K562 (cell line): ENCODE results near the gene SLC30A7. TPM values are rescaled to one million over a fixed set of nuclear protein-coding genes. Genes with fewer than 3 reads are reported as not detected.

Source experiments
- ATAC-seq: fragments of 200-7000 bp; cut with Tn5 transposase; 3 replicates; pipeline ENCODE4 v1.9.1; 2020; ENCODE audit warnings: moderate library complexity
- BruUV-seq: library from RNA; stranded (reverse); fragments of 400-500 nt; replicated peaks from 2 replicates; lab custom pipeline; 2021; lab: Mats Ljungman, UMichigan
- CTCF ChIA-PET: fragments of 300-600 bp; formaldehyde crosslinking; extraction: SDS; loops from one replicate; lab custom pipeline; 2021; ENCODE audit warnings: low intra/inter-chr PET ratio; lab: Yijun Ruan, JAX
- POLR2A ChIA-PET: fragments of 300-600, 350-650 bp; sonication (Branson Sonifier 250); formaldehyde crosslinking; extraction: SDS; loops from one replicate; lab custom pipeline; 2021; ENCODE audit warnings: antibody characterized with exemption, inconsistent platforms; lab: Yijun Ruan, JAX
- DNase-seq, 4 experiments: peaks; one replicate each; pipeline versions ENCODE4 v3.0.0 to v3.0.0-alpha.2; 2011 to 2018; ENCODE audit warnings: low spot score in 3 of 4, mixed read lengths in 3 of 4; ENCODE audit errors: extremely low read depth in 1 of 4
- FAIRE-seq: peaks from 2 replicates; lab custom pipeline; 2011; peaks lifted over from hg19 to GRCh38; lab: Jason Lieb, UNC
- H2AFZ ChIP-seq: 2 replicates; pipeline ENCODE4 v1.6.0; 2011; ENCODE audit warnings: low read depth, low read length, control low read depth, inconsistent platforms
- H3K27ac ChIP-seq: fragments of 200-600 bp; 3 replicates; pipeline ENCODE4 v1.8.0; 2011; ENCODE audit warnings: low read depth, mild to moderate bottlenecking, control low read depth, inconsistent platforms, low read length, moderate library complexity, mixed read lengths; ENCODE audit errors: extremely low read depth
- H3K27me3 ChIP-seq, 2 experiments: fragments of 300-600 bp in 1 of 2; 2 replicates in 1 of 2; 3 replicates in 1 of 2; pipeline versions ENCODE4 v1.6.0 to v1.8.0; 2011; ENCODE audit warnings: inconsistent platforms in 2 of 2, low read length in 2 of 2, mild to moderate bottlenecking in 1 of 2, mixed read lengths in 1 of 2, moderate library complexity in 1 of 2; ENCODE audit not compliant: control insufficient read depth in 2 of 2, insufficient read depth in 2 of 2
- H3K36me3 ChIP-seq: fragments of 300-600 bp; 3 replicates; pipeline ENCODE4 v1.8.0; 2011; ENCODE audit warnings: mild to moderate bottlenecking, low read length, inconsistent platforms; ENCODE audit not compliant: control insufficient read depth, insufficient read depth
- H3K4me1 ChIP-seq, 2 experiments: fragments of 200-600 bp in 1 of 2; replicated peaks in 1 of 2; 2 replicates in 1 of 2; 3 replicates in 1 of 2; pipeline versions ENCODE4 v1.5.1 to v1.8.0; 2011; ENCODE audit warnings: inconsistent platforms in 2 of 2, low read length in 2 of 2, mild to moderate bottlenecking in 1 of 2, mixed read lengths in 1 of 2, moderate library complexity in 1 of 2; ENCODE audit not compliant: control insufficient read depth in 2 of 2, insufficient read depth in 2 of 2
- H3K4me2 ChIP-seq: 2 replicates; pipeline ENCODE4 v1.6.1; 2011; ENCODE audit warnings: low read length, control low read depth, inconsistent platforms, mixed read lengths; ENCODE audit not compliant: insufficient read depth
- H3K4me3 ChIP-seq: fragments of 200-600 bp; sonication (generic), shearing (Covaris generic); 2 replicates; pipeline ENCODE4 v1.5.1; 2016; ENCODE audit warnings: control low read depth, inconsistent platforms
- H3K79me2 ChIP-seq: fragments of 200-600 bp; 3 replicates; pipeline ENCODE4 v1.8.0; 2011; ENCODE audit warnings: low read length, inconsistent platforms; ENCODE audit not compliant: control insufficient read depth, insufficient read depth
- H3K9ac ChIP-seq, 2 experiments: 2 replicates each; pipeline versions ENCODE4 v1.6.0 to v1.6.1; 2011; ENCODE audit warnings: low read depth in 2 of 2, low read length in 2 of 2, control low read depth in 1 of 2, inconsistent platforms in 1 of 2, mild to moderate bottlenecking in 1 of 2, mixed read lengths in 1 of 2; ENCODE audit not compliant: insufficient read depth in 1 of 2
- H3K9me1 ChIP-seq: one replicate; pipeline ENCODE4 v1.6.0; 2011; ENCODE audit warnings: inconsistent platforms, mild to moderate bottlenecking, low read length, moderate library complexity; ENCODE audit not compliant: control insufficient read depth, insufficient read depth
- H3K9me3 ChIP-seq: replicated peaks from 2 replicates; pipeline ENCODE4 v1.5.1; 2011; ENCODE audit warnings: low read depth, low read length, inconsistent platforms; ENCODE audit not compliant: control insufficient read depth, insufficient read depth
- H4K20me1 ChIP-seq: replicated peaks from 2 replicates; pipeline ENCODE4 v1.6.1; 2011; ENCODE audit warnings: low read length, inconsistent platforms, mixed read lengths; ENCODE audit not compliant: control insufficient read depth, insufficient read depth
- C11orf30 ChIP-seq: fragments of 450-650 bp; IDR thresholded peaks from 2 replicates; pipeline ENCODE4 v1.6.1; 2016; ENCODE audit warnings: low read depth, mild to moderate bottlenecking
- EP400 ChIP-seq: fragments of 450-650 bp; IDR thresholded peaks from 2 replicates; pipeline ENCODE4 v1.6.1; 2017; ENCODE audit warnings: antibody characterized with exemption, mild to moderate bottlenecking, moderate library complexity
- KAT2B ChIP-seq: IDR thresholded peaks from one replicate; pipeline ENCODE4 v1.6.1; 2012; ENCODE audit warnings: low read depth, mild to moderate bottlenecking, control low read depth, inconsistent platforms, low read length, moderate library complexity
- MEIS2 ChIP-seq: fragments of 450-650 bp; IDR thresholded peaks from 2 replicates; pipeline ENCODE4 v1.6.1; 2014; ENCODE audit warnings: mild to moderate bottlenecking; ENCODE audit not compliant: partially characterized antibody
- MTA3 ChIP-seq: fragments of 450-650 bp; formaldehyde crosslinking; IDR thresholded peaks from 2 replicates; pipeline ENCODE4 v1.6.1; 2017; ENCODE audit warnings: mild to moderate bottlenecking, borderline replicate concordance
- MYC ChIP-seq, 2 experiments: fragments of 250-450 bp in 1 of 2; sonication (Bioruptor Pico) in 1 of 2; IDR thresholded peaks; 2 replicates each; pipeline versions ENCODE4 v1.5.1 to v1.6.1; 2012 to 2021; ENCODE audit warnings: low read depth in 2 of 2, borderline replicate concordance in 1 of 2, improper control_type of control experiment in 1 of 2, low read length in 1 of 2, mild to moderate bottlenecking in 1 of 2, moderate library complexity in 1 of 2
- NFE2 ChIP-seq: IDR thresholded peaks from 2 replicates; pipeline ENCODE4 v1.6.1; 2014; ENCODE audit warnings: antibody characterized with exemption, low read depth
- POU5F1 ChIP-seq: fragments of 150-350 bp; IDR thresholded peaks from 2 replicates; pipeline ENCODE4 v1.6.1; 2014; ENCODE audit warnings: borderline replicate concordance, low read length, low read depth, mild to moderate bottlenecking; ENCODE audit not compliant: partially characterized antibody
- SOX6 ChIP-seq: fragments of 450-650 bp; IDR thresholded peaks from 2 replicates; pipeline ENCODE4 v1.6.1; 2014; ENCODE audit warnings: mild to moderate bottlenecking
- ZNF316 ChIP-seq: fragments of 450-650 bp; IDR thresholded peaks from 2 replicates; pipeline ENCODE4 v1.6.1; 2016
- WGBS: fragments of 100-300 bp; shearing (Covaris generic); methylation state at CpG from one replicate; pipeline ENCODE4 v1.1.6; 2016; ENCODE audit warnings: low coverage, mixed read lengths; ENCODE audit not compliant: insufficient coverage; ENCODE audit errors: missing lambda C conversion rate; 5-methylcytosine and 5-hydroxymethylcytosine counted together
- in situ Hi-C: fragments of 300-500 bp; cut with MboI; formaldehyde crosslinking; loops from 4 replicates; pipeline ENCODE4 v1.15.0; 2018; ENCODE audit warnings: inconsistent platforms, mixed read lengths
- intact Hi-C: fragments of 100-400 bp; cut with micrococcal nuclease; formaldehyde crosslinking; loops from 2 replicates; pipeline ENCODE4 v1.14.2; 2022
- polyA plus RNA-seq, 8 experiments: library from polyadenylated mRNA; depleted of rRNA in 4 of 8; stranded (reverse) in 5 of 8; unstranded in 3 of 8; fragments of >200 nt; fragmentation: Nextera tagmentation in 2 of 8; fragmentation: Illumina TruSeq in 1 of 8; extraction: Ambion mirVana in 2 of 8; extraction: Trizol in 1 of 8; gene quantifications; 2 replicates each; pipeline versions ENCODE4 v1.2.1 to v1.2.3, GENCODE V29; 2011 to 2014; ENCODE audit warnings: inconsistent platforms in 1 of 8, missing spikeins in 1 of 8
- total RNA-seq, 7 experiments: library from RNA; depleted of rRNA in 6 of 7; stranded (reverse); fragments of >200 nt in 6 of 7; fragmentation: Illumina TruSeq in 2 of 7; extraction: Trizol in 2 of 7; gene quantifications; 2 replicates each; pipeline versions ENCODE4 v1.2.1 to v1.2.3, GENCODE V29; 2011 to 2021; ENCODE audit warnings: low replicate concordance in 1 of 7

Gene SLC30A7
- total and polyA plus RNA-seq, 9 of the 15 experiments (the other 6 are each of a cell fraction or from before 2014, with no cell fraction given) = 3.5 to 17.1 (median 7.2) TPM

DNA sequence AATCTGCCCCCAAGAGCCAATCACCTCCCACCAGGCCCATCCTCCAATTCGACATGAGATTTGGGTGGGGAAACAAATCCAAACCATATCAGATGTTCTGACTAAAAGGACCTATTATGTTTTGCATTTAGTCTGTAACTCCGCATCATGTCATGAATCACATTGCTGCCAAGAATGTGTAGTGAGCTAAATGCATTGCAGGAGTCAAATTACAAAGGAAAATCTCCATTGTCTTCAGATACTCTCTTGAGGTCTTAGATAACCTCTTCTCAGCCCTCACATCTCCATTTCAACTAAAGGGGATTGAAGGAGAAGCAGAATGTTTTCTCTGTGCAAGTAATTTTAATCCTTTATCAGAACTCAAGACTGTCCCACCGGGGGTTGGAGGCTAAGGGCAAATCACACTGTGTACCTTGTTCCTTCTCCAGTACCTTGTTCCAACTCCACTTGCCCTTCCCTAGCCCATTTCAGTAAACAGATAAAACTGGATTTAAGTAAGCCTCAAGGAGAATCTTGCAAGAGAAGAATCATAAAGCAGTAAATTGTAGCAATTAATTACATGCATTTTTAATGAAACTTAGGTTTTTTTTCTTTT, 35.4 kb upstream of the SLC30A7 start (continued):
- TF ChIP-seq MEIS2 (peak; percentile 60), EP400 (no peak), POU5F1 (no peak), SOX6 (peak; percentile 46; the same call in 1 of the 2 replicates)

DNA sequence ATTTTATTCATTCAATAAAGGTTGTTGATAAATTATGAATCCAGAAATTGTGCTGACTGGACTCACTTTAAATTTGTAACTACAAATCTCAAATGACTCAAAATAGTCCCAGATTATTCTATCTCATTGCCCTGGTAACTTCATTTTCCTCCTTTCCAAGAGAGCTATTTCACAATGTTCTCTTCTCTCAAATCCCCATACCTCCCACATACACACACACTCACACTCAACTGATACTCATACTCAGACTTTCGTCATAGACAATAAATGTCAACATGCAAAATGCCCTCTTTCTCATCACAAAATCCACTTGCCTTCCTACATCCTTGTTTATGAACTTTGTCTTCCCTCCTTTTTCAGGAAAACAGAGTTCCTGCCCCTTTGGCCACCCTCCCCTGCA, 34.5 kb upstream of the SLC30A7 start:
- ChIA-PET CTCF (no interaction called here), POLR2A (no interaction called here)
- intact Hi-C loops = no loop called here

More for the DNA sequence above, 34.5 kb upstream of the SLC30A7 start:
- H3K9ac ChIP-seq = no peak overlapping the region
- H3K9me3 ChIP-seq = no peaks in the 10 kb centered on the region
- DNase-seq (no peak), ATAC-seq (no peak), FAIRE-seq (no peak)
- no peak overlapping the region for H2AFZ ChIP-seq
- no peaks in the 10 kb centered on the region for H3K9me1 ChIP-seq
- in situ Hi-C loops = loop anchor here (10.0 to 25.0 kb wide), 3 partner anchors 107 to 1057 kb away; no protein-coding TSS in a partner anchor
- no TSS peak for BruUV-seq
- no peaks in the 10 kb centered on the region for H3K4me1 ChIP-seq
- no peak overlapping the region for H3K27ac ChIP-seq
- H3K27me3 ChIP-seq = no peaks in the 10 kb centered on the region
- no peak overlapping the region for H3K4me2 ChIP-seq
- H3K4me3 ChIP-seq = no peak overlapping the region
- WGBS = 41% methylated on average over 1 of the region's 1 CpG
- no peaks in the 10 kb centered on the region for H3K36me3 ChIP-seq
- no peaks in the 10 kb centered on the region for H3K79me2 ChIP-seq
- TF ChIP-seq MYC (IDR thresholded peaks at IDR 0.05; ENCODE audit: low read depth, low read length) (no peak), MYC (CRISPR knock-in tag; IDR thresholded peaks at IDR 0.05; ENCODE audit: borderline replicate concordance, low read depth) (no peak), NFE2 (no peak), ZNF316 (peak; percentile 69), KAT2B (no peak), C11orf30 (peak; percentile 20; the same call in 1 of the 2 replicates), MTA3 (no peak)
- no peaks in the 10 kb centered on the region for H4K20me1 ChIP-seq
